Non-pigmented ciliary epithelial cell (primary cell): Measurements from ENCODE around the gene RPP14.

Source experiments
- DNase-seq: peaks from one replicate; pipeline ENCODE4 v3.0.0-alpha.2; 2010; ENCODE audit warnings: low read depth

Gene RPP14

DNA sequence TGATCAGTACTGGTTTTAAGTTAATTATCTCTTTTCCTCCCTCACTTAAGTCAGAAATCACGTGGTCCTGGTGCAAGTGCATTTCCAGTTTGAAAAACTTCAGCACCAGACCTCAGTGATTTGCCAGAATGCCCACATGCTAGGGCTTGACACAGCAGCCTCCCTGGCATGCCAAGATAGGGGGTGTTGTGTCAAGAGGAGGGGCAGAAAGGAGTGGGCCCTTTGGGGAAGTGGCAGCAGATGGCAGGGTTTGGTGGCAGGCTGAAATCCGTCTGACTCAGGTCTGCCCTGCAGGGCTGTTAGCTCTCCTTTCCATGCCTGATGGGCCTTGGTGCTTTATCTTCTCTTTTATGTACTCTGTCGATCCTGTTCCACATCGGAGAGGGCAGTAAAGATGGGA lies 50.0 kb downstream of the RPP14 start:
- no peak for DNase-seq

DNA sequence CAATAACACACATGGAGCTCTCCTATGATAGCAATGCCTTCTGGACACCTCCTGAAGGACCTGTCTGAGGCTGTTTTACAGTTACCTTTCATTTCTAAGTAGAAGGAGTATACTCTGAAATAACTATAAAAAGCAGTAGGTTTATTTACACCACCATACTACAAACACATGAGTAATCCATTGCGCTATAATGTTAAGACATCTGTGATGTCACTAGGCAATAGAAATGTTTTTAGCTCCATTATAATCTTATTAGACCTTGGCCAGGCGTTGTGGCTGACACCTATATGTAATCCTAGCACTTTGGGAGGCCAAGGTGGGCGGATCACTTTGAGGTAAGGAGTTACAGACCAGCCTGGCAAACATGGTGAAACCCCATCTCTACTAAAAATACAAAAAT lies 51.4 kb downstream of the RPP14 start:
- DNase-seq, result no peak

DNA sequence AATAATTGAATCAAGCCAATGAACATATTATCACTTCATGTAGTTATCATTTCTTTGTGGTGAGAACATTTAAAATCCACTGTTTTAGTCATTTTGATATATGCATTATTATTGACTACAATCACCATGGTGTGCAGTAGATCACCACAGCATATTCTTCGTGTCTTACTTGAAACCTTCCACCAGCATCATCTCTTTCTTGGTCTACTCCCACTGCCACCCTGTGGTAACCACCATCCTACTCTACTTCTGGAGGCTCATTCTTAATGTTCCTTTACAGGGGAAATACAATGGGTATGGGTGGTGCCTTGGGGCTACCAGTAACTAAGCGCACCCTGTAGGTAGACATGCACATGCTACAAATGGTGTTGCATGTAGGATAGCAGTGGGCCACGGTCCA lies 52.0 kb downstream of the RPP14 start:
- no peak for DNase-seq

DNA sequence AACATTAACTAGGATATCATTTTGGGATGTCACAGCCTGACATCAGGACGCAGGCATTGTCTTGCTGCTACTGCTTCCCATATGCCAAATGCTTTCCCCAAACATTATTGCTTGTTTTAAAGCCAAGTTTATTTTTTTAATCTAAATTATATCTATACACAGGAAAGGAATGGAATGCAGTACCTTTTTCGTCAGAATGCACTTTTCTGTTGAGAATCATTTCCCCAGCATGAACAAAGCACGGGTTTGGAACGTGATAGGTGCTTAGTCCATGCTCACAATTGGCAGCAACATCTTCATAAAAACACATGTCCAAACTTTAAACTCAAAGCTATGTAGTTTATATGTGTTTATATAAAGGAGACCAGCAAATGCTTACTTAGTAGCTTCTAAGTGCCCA lies 52.8 kb downstream of the RPP14 start:
- no peak for DNase-seq

DNA sequence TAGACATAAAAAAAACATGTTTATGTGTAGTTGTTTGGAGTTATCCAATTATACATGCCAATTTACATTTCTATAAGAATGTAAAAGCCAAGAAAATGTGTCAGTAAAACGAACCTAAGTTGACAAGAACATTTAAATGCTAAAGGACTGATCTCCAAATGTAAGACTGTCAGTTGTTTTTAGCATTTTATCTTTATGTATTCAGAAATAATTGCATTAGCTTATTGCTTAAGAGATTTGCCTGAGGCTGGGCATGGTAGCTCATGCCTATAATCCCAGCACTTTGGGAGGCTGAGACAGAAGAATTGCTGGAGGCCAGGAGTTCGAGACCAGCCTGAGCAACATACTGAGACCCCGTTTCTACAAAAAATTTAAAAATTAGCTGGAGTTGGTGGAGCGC lies 53.6 kb downstream of the RPP14 start:
- no peak for DNase-seq

DNA sequence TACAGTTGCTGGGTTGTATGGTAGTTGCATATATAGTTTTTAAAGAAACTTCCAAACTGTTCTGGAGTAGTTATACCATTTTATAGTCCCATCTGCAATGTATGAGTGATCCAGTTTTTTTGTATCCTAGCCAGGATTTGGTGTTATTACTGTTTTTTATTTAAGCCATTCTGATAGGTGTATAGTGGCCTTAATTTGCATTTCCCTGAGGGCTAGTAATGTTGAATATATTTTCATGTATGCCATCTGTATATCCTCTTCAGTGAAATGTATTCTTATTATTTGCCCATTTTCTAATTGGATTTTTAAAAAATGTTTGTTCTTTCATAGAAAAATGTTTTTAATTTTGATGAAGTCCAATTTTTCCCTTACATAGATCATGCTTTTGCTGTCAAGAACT lies 55.8 kb downstream of the RPP14 start:
- no peak for DNase-seq

DNA sequence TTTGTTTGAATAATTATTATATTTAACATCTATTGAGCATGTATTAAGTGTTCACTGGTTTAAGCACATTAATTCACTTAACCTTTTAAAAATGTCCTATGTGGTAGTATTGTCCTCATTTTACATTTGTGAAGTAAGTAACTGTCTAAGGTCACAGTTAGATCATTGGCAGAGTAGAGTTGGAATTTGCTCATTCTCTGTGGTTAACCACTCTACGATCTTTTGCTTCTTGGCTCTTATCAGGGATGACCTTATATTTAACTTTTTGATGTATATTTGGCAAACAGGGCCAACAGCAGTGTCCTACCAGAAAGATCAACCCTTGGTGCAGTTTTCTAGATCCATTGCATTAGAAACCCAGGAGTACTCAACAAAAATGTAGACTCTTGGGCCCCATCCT lies 60.7 kb downstream of the RPP14 start:
- DNase-seq, result no peak

DNA sequence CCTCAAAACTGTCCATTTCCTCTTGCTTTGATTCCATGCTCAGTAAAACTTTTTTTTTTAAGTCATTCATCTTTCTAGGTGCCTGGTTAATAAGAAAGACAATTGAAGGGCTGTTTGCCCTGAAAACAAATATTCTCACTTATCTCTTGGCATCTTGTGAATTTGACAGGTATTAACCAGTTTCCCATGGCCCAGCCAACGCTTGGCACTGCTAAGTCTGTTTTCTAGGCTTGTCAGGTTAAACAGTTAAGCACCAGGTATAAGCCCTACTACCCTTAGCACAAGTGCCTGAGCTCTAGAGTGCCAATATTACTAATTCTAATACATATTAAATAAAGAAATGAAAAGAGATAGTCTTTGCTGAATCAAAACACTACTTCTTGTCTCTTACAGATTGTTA lies 63.0 kb downstream of the RPP14 start:
- DNase-seq, result no peak
